ENCODE measurements around the gene UTRN.

The UTRN gene

DNA sequence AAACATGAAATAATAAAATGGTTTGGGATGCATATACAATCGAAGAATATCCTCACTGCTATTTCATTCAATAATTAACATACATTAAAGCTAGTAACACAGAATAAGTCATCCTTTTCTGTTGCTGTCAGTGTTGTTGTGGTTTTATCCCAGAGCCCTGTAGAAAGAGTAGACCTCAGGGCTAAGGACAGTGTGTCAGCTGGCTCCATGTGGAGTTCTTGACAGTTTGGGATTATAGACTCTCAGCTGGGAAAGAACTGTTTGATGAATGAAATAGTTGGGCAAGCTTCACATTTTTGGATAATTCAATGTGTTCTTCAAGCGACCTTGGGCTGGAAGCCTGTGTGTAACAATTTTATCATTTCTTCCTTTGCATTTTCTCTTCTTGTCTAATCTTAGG, 10.1 kb downstream of the UTRN start:
- no peak overlapping the region for H3K27ac ChIP-seq
- no peak for TF ChIP-seq ZFX (IDR thresholded peaks at IDR 0.05; ENCODE audit: borderline replicate concordance)
- TF ChIP-seq, protein P1, sequence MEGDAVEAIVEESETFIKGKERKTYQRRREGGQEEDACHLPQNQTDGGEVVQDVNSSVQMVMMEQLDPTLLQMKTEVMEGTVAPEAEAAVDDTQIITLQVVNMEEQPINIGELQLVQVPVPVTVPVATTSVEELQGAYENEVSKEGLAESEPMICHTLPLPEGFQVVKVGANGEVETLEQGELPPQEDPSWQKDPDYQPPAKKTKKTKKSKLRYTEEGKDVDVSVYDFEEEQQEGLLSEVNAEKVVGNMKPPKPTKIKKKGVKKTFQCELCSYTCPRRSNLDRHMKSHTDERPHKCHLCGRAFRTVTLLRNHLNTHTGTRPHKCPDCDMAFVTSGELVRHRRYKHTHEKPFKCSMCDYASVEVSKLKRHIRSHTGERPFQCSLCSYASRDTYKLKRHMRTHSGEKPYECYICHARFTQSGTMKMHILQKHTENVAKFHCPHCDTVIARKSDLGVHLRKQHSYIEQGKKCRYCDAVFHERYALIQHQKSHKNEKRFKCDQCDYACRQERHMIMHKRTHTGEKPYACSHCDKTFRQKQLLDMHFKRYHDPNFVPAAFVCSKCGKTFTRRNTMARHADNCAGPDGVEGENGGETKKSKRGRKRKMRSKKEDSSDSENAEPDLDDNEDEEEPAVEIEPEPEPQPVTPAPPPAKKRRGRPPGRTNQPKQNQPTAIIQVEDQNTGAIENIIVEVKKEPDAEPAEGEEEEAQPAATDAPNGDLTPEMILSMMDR (IDR thresholded peaks at IDR 0.05): no peak

DNA sequence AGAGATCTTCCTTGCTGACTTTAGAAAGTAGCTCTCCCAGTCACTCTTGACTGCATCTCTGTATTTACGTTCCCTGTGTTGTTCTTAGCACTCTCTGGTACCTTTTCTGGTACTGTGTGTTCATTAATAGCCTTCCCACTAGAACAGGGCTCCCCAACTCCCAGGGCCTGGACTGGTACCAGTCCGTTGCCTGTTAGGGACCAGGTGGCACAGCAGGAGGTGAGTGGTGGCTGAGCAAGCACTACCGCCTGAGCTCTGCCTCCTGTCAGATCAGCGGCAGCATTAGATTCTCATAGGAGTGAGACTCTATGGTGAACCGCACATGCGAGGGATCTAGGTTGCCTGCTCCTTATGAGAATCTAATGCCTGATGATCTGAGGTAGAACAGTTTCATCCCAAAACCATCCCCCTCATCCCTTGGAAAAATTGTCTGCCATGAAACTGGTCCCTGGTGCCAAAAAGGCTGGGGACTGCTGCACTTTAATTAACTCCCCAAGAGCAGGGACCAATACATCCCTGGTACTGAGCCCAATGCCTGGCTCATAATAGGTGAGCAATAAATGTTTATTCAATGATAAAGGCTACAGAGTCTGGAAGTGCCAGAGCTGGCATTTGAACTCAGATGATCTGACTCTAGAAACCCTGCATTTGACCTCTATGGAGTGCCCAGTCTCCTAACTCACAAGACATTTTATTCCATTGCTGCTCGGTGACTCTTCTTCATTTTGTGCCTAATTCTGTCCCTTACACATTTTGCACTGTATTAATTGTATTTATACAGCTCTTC, 11.0 kb downstream of the UTRN start:
- TF ChIP-seq, protein P1 (IDR thresholded peaks at IDR 0.05): no peak
- TF ChIP-seq ZFX (IDR thresholded peaks at IDR 0.05; ENCODE audit: borderline replicate concordance): no peak
- H3K27ac ChIP-seq: peak overlapping the region; percentile 56

DNA sequence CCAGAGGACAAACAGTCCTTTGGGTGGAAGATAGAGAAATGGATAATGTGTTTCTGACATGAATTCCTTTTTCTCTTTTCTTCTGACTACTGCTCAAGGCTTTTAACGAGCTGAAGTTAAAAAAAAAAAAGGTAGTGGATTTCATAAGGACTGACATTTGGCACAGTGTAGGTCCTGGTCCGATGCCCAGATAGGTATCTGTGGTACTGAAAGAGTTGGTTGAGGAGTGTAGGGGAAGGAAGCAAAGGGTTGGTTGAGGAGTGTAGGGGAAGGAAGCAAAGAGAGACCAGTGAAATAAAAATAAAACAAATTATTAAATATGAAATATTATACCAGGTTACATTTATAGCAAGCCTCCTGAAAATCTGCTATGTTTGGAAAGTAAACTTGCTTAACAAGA, 11.8 kb downstream of the UTRN start:
- peak overlapping the region; percentile 56 for H3K27ac ChIP-seq
- TF ChIP-seq, protein P1 (IDR thresholded peaks at IDR 0.05): no peak
- no peak for TF ChIP-seq ZFX (IDR thresholded peaks at IDR 0.05; ENCODE audit: borderline replicate concordance)

DNA sequence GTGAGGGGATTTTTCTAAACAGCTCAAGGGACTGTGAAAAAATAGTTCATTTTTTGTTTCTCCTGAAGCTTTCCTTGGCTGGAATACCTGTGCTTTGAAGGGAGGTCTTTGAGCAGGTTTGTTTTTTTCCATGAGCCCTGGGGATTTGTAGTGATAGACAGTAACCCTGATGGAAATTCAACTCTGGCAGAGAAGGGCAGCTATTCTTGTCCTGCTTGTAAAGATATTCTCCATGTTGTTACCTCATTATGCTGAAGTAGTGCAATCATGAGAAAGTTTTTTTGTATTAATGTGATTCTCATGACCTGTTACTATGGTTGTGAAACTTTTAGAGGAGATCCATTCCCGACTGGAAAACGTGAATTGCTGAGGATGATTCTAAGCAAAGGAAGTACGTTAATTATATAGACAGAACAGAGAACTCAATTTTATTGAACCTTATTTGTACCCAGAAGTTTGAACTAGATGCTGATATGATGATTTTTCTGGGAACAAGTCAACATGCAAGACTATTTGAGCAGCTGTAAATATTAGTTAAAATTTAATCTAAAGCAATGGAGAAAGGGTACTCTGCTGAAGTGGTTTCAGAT, 12.5 kb downstream of the UTRN start:
- H3K27ac ChIP-seq: peak overlapping the region; percentile 56
- TF ChIP-seq, protein P1 (IDR thresholded peaks at IDR 0.05): no peak
- no peak for TF ChIP-seq ZFX (IDR thresholded peaks at IDR 0.05; ENCODE audit: borderline replicate concordance)

DNA sequence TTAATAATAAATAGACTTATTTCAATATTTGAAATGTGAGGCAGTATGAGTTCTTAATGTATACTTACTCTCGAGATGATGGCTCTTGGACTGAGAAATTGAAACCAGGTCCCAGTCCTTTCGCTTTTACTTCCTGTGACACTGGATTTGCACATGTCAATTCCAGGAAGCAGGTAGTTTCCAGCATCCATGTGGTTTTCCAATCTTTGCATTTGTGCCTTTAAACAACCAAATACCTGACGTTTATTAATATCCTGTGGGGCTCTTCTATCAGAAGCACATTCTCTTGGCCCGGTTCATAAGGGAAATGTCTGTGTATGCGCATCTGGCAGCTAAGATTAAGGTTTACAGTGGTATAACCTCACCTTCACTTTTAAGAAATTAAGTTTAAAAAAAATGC, 13.1 kb downstream of the UTRN start:
- peak overlapping the region; percentile 56 for H3K27ac ChIP-seq
- TF ChIP-seq, protein P1 (IDR thresholded peaks at IDR 0.05): no peak
- TF ChIP-seq ZFX (IDR thresholded peaks at IDR 0.05; ENCODE audit: borderline replicate concordance): no peak

DNA sequence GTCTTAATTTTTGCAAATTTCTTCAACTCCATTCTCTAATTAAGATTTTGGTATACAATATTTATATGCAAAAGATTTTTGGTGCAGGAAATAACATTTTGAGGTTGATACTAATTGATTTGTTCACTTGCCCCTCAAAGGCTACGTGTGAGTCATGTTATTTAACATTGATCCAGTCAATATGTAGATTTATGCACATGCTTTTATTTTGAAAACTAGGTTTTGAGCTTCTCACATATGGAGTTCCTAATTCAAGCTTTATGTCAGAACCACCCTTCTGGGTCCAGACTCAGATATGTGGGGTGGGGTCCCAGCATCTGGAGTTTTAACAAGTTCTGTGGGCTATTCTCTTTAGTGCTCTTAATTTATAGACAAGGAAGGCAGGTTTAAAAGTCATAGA, 13.8 kb downstream of the UTRN start:
- TF ChIP-seq, protein P1 (IDR thresholded peaks at IDR 0.05): no peak
- no peak for TF ChIP-seq ZFX (IDR thresholded peaks at IDR 0.05; ENCODE audit: borderline replicate concordance)
- H3K27ac ChIP-seq: no peak overlapping the region

DNA sequence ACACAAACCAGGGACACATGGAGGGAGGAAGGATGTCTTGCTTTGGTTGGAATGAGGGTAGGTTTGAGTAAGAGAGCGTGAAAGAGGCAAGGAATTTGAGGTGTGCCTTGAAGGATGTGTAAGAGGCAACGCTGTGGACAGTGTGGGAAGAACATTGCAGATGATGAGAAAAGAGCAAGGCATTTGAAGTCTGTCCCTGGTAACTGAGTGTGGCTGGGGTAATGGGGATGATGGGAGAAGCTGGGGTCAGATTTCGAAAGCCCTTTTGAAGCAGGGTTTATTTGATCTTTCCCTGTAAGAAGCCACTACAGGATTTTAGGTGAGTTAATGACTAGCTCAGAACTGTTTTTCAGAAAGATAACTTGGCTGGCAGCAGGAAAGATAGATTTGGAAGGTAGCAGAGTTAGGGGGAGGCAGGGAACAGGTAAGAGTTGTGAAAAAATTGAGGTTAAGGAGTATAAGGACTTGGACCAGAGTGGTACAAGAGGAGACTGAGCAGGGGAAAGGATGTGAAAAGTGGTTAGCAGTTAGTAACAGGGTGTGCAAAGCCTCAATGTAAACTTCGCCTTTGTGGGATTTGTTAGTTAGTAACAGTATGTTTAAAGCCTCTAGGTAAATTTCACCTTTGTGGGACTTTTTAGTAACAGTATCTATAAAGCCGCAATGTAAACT, 17.7 kb downstream of the UTRN start:
- no peak overlapping the region for H3K27ac ChIP-seq
- no peak for TF ChIP-seq ZFX (IDR thresholded peaks at IDR 0.05; ENCODE audit: borderline replicate concordance)
- TF ChIP-seq, protein P1 (IDR thresholded peaks at IDR 0.05): no peak
